ENCODE data around the gene CACNA1S. TPM values are rescaled to one million over a fixed set of nuclear protein-coding genes. Genes with fewer than 3 reads are reported as not detected.

The CACNA1S gene
- total RNA-seq, 2 experiments from 2014 or later, result not detected

DNA sequence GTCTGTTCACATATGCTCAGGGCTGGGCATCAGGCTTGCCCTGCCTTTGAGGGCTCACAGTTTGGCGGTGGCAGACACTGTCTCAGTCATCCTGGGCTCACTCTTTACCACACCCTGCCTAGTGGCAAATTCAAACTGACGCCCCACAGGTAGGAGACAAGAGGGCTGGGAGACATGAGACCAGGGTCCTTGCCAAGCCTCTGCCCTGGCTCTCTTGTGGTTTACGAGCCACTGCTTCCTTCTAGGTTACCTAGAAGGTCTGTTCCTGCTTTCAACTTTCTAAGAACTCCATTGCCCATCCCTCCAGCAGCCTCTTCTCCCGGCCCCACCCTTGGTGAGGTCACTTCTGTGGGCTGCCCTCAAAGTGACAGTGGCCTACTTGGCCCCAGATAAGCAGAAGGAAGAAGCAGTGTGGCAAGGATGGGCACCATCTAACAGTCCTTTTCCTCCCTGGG, 99.2 kb downstream of the CACNA1S start:
- ChIA-PET POLR2A (no interaction called here), CTCF (no interaction called here)

DNA sequence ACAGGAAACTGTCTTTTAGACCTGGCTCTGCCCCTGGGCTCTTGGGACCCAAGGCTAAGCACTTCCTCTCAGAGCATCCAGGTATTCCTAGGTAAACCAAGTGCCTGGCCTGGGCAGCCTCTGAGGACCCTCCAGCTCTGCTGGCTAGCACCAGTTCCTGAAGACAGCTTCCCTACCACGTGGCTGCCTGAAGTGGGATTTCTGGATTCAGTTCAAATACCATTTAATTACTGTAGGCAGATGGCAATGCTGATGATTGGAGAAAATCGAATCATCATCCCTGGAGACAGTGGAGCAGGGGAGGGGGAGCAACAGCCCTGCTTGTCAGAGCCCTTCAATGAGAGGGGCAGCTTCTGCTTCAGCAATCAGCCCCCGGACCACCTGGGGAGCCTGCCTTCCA, 100.6 kb downstream of the CACNA1S start:
- ChIA-PET CTCF (interaction anchor here (1.3 to 1.7 kb wide), 2 partner anchors 14 to 40 kb away, joined by 4 to 5 read pairs; no protein-coding TSS in a partner anchor), POLR2A (no interaction called here)

DNA sequence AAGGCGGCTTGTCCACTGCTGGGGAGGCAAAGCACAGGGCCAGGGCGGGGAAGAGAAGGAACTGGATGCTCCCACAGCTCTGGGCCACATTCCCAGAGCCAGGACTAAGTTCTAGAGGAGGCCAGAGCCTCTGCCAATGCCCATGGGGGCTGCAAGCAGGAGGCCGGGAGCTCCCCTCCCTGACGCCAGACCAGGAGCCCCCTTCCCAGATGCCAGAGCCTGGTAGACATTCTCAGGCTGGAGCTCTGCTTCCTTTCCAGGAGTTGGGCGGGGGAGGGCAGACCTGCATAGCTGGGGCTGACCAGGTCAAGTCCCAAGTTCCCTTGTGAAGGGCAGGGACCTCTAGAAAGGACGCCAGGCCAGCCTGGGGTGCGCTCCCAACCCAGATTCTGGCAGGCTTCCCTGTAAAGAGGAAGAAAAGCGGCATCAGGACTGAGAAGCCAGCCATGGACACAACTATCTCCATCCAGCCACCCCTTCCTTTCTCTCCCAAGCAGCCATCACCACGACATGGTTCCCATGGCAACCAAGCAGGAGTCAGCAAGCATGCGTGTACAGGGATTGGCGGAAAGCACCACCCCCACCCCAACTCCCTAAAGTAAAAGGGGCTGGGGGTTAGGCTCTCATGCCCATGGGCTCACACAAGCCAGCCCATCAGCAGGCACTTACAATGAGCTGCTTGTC, 102.1 kb downstream of the CACNA1S start:
- ChIA-PET CTCF (interaction anchor here (1.3 to 2.0 kb wide), 4 partner anchors 10 to 31 kb away, joined by 4 to 8 read pairs (median 5); no protein-coding TSS in a partner anchor), POLR2A (no interaction called here)

DNA sequence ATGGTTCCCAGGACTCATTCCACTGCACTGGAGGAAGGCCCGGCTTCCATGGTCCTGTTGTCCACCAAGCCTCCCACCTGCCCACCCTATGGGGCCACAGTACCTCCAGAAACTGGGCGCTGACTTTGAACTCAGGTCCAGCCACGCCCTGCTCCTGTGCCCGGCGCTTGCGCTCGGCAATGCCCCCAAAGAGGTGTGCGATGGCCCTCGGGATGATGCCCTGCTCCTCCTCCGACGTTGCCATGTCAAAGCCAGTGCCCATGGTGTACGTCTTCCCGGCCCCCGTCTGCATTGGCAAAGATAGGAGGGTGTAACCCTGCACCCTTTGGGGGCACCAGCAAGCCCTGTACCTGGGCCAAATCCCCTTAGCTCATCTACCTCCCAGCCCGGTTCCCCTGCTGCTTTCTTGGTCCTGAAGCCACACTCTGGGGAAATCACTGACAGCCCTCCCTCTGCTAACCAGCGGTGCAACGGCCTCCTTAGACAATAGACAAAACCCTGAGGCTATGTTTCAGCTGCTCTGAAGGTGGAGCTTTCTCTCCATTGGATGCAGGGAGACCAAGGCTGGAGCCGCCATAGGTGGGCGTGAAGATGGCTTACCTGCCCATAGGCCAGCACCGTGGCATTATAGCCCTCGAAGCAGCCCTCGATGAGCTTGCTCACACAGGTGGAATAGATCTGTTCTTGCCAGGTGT, 103.4 kb downstream of the CACNA1S start:
- POLR2A ChIA-PET, result no interaction called here
- CTCF ChIA-PET, result interaction anchor here (0.7 to 2.0 kb wide), 3 partner anchors 17 to 34 kb away, joined by 3 to 8 read pairs (median 4); no protein-coding TSS in a partner anchor

DNA sequence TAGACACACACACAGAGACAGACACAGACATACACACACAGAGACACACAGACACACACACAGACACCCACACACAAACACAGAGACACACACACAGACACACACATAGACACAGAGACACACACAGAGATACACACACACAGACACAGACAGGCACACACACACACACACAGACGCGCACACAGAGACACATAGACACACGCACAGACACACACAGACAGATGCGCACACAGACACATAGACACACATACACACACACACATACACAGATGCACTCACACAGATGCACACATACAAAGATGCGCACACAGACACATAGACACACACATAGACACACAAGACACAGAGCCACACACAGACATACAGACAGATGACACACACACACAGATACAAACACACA, 104.7 kb downstream of the CACNA1S start:
- POLR2A ChIA-PET, result no interaction called here
- CTCF ChIA-PET, result no interaction called here

DNA sequence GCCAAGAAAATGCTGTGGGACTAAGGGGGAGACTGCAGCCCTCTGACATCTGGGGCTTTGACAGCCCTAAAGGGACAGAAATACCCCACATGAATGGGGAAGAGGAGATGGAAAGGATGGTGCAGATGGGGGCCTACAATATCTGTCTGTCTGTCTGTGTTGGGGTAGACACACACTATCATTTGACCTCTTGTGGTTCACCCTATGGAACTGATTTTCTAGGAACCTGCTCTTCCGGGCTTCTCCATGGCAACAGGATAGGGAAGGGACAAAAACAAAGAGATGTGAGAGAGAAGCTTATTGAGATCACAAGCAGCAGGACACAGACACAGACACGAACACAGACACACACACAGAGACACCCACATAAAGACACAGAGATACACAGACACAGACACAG, 105.8 kb downstream of the CACNA1S start:
- ChIA-PET POLR2A (no interaction called here), CTCF (interaction anchor here (1.4 kb wide), 1 partner anchor 29 kb away, joined by 3 read pairs; no protein-coding TSS in a partner anchor)

DNA sequence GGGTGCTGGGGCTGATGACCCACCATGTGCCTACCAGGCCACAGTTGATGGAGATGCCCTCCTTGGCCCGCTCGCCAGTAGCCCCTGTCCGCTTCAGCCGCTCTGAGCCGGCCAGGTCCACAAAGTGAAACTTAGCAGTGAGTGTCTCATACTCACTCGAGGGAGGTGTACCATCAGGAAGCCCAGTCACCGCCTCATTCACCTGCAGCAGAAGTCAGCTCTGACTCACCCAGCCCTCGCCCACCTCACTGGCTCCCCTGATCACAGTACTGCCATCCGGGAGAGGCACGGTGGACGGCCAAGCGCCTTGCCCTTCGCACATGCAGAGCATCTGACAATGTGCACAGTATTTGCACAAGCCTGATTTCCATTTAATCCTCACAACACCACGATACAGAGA, 107.5 kb downstream of the CACNA1S start:
- CTCF ChIA-PET, result interaction anchor here (1.2 kb wide), 1 partner anchor 17 kb away, joined by 5 read pairs; no protein-coding TSS in a partner anchor
- POLR2A ChIA-PET, result interaction anchor here (1.5 kb wide), 1 partner anchor 17 kb away, joined by 4 read pairs; no protein-coding TSS in a partner anchor

DNA sequence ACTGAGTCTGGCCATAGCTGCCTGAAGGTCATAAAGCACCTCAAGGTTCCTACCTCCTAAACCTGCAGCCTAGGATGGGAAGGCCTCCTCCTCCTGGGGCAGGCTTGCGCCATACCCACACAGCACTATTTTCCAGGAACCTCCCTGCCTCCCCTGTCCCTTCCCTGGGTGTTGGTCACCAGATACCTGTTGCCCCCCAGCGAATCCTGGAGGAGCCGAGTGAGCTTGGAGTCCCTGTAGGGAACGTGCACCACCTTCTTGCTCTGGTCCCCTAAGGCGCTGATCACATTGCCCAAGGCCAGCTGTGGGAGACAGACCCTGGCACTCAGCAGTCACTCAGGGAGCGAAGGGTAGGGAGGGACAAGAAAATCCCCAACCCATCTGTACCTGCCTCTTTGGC, 108.1 kb downstream of the CACNA1S start:
- ChIA-PET POLR2A (interaction anchor here (1.5 kb wide), 1 partner anchor 18 kb away, joined by 4 read pairs; no protein-coding TSS in a partner anchor), CTCF (interaction anchor here (0.9 kb wide), 1 partner anchor 15 kb away, joined by 3 read pairs; no protein-coding TSS in a partner anchor)

DNA sequence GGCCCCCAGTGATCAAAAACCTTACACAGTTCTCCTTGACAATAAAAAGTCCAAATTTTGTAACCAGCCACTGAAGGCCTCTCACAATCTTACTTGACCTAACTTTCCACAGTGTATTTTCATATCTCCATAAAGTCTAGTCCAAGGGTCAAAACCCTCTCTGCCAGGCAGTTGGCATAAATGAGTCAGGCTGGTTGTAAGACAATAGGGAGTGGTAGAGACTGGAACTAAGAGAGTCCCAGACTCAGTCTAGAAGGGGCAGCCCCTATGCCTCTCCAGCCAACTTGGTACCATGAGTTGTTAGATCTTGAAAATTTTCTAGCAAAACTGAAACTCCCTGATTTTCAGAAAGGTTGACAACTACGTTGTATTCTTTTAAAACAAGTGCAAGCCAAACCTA, 109.7 kb downstream of the CACNA1S start:
- ChIA-PET POLR2A (no interaction called here), CTCF (no interaction called here)

DNA sequence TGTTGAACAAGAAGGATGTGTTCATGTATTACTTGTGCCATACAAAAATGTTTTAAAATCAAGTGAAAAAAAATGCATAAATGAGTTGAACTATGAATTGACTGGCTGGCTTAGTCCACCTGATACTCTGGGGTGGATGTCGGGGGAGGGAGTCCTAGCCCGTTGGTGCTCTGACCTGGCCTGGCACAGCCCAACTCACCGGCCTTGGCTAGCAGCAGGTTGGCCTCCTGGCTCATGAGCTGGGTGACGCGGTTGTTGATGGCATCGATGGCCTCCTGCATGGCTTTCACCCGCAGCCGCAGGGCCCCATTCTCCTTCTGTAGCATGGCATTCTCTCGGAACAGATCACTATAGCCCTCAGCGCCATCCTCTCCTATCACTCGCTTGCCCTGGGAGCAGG, 110.3 kb downstream of the CACNA1S start:
- POLR2A ChIA-PET, result no interaction called here
- CTCF ChIA-PET, result no interaction called here

DNA sequence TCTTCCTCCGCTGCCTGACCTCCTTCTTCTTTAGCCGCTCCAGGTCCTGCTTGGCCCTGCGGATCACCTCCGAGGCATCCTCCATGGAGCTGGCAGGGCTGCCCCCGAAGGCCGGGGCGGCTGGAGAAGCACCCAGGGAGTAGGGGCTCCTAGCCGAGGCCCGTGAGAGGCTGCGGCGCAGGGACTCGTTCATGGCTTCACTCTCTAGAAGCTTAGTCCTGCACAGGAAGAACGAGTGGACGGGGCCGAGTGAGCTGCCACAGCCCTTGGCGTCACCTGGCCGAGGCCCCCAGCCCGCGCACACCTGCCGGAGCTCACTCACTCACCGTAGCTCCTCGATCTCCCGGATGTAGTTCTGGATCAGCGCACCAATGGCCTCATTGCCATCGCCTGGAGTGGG, 111.8 kb downstream of the CACNA1S start:
- ChIA-PET POLR2A (no interaction called here), CTCF (interaction anchor here (1.2 to 1.6 kb wide), 3 partner anchors 21 to 119 kb away, joined by 3 to 4 read pairs (median 4); no protein-coding TSS in a partner anchor)

DNA sequence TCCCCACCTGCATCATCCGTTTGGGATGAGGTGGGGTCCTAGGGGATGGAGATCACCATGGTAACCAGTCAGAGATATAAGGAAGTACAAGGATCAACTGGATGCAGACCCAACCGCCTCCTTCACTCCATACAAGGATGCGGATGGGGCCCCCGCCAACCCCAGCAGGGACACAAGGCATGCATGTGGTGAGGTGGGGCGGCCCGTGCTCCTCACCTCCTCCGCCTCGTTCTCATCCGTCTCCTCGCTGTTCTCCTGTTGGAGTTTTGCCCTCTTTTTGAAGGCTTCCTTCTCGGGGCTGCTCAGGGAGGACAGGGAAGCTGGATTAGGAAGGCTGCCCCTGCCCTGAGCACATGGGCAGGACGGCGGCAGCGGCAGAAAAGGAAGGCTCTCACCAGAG, 112.6 kb downstream of the CACNA1S start:
- POLR2A ChIA-PET, result no interaction called here
- CTCF ChIA-PET, result interaction anchor here (1.4 to 1.7 kb wide), 2 partner anchors 43 to 49 kb away, joined by 4 read pairs; no protein-coding TSS in a partner anchor

DNA sequence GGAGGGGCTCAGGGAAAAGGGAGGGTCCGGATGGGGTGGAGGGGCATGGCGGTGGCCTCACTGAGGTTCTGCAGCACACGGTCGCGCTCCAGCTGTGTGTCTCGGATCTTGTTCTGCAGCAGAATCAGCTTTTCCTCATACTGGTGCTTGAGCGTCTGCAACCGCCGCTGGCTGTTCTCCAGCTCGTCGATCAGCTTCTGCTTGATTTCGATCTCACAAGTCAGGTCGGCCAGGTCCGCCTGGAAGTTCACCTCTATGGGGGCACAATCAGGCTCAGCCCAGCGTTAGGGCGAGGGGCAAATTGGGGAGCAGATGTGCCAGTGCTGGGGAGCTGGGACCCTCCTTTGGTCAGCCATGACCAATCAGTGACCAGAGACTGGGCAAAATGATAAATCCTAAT, 113.9 kb downstream of the CACNA1S start:
- ChIA-PET POLR2A (interaction anchor here (0.8 kb wide), 1 partner anchor 355 kb away, joined by 3 read pairs; no protein-coding TSS in a partner anchor), CTCF (interaction anchor here (1.4 to 1.7 kb wide), 2 partner anchors 44 to 51 kb away, joined by 4 read pairs; no protein-coding TSS in a partner anchor)

DNA sequence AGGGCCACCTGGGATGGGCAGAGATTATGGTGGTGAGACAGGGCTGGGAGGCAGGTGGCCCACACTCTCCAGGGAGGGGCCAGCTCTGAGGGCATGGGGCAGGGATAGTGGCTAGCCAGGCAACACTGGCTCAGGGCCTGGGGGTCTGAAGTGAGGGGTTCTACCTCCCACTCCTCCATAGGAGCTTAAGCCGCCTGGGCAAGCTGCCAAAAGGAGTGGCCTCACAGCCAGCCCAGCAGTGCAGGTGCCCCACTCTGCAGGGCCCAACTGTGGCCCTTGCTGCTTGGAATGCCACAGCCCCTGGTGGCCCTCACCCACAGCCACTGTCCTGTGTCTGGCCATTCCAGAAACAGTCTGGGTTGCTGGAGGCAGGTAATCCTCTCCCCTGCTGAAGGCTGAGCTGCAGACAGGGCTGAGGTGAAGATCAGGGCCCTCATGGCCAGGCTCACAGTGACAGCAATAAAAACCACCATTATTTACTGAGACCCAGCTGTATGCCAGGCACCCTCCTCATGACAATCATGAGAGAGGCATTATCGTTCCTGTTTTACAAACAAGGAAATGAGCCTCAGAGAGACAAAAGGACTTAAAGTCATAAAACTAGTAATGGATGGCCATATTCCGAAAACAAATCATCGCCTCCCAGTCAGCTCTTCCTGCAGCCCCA, 119.7 kb downstream of the CACNA1S start:
- POLR2A ChIA-PET, result no interaction called here
- CTCF ChIA-PET, result interaction anchor here (0.5 to 3.5 kb wide), 3 partner anchors 13 to 45 kb away, joined by 3 to 21 read pairs (median 8); no protein-coding TSS in a partner anchor

DNA sequence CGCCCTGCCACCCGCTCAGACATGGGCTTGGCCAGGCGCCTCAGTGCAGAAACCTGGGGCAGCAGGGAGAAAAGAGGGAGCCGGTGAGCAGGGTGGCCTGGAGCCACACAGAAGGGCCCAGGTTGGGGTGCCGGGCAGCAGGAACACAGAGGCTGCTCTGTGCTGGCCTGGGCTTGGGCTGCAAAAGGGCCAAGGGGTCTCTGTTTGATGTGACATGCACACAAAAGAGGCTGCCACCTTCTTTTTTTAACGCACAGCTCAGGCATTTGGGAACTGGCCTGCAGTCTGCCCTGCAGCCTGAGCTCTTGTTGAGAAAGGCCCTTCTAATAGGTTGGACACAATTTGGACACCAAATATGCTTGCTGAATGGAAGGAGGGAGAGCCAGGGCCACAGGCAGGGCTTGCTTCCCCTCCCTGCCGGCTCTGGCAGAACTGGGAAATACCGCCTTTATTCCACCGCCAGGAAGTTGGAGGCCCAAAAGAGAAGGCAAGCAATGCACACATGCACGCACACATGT, 121.1 kb downstream of the CACNA1S start:
- CTCF ChIA-PET, result interaction anchor here (2.2 to 3.5 kb wide), 2 partner anchors 11 to 19 kb away, joined by 8 to 21 read pairs; no protein-coding TSS in a partner anchor
- POLR2A ChIA-PET, result no interaction called here

DNA sequence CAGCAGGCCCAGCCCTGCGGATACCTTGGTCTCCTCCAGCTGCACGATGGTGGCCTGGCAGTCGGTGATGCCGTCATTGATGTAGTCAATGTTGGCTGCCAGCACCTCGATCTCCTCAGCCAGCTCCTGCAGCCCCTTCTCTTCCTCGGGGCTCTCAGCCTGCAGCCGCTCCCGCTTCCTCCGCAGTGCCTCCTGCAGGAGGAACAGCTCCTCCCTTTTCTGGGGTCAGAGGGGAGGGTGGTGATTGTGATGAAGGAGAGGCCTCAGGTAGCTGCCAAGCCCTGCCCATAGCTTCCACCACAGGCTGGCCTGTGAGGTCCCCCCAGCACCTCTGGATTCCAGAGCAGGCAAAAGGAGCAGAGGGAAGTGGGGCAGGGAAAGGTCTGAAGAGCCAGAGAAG, 122.1 kb downstream of the CACNA1S start:
- ChIA-PET CTCF (interaction anchor here (0.5 to 3.5 kb wide), 2 partner anchors 10 to 24 kb away, joined by 3 to 21 read pairs; no protein-coding TSS in a partner anchor), POLR2A (interaction anchor here (0.5 kb wide), 1 partner anchor 38 kb away, joined by 3 read pairs; no protein-coding TSS in a partner anchor)
